Mucosa of stomach (tissue), 1 donor: ENCODE measurements around the gene B3GALT4.

ENCODE experiments used
- H3K27me3 ChIP-seq: one replicate; pipeline ENCODE4 v1.7.0; 2013; ENCODE audit warnings: mild to moderate bottlenecking, low read length; ENCODE audit not compliant: control insufficient read depth, insufficient read depth
- H3K36me3 ChIP-seq: one replicate; pipeline ENCODE4 v1.7.0; 2013; ENCODE audit warnings: low read length; ENCODE audit not compliant: control insufficient read depth, insufficient read depth
- H3K4me1 ChIP-seq: one replicate; pipeline ENCODE4 v1.7.0; 2013; ENCODE audit warnings: mild to moderate bottlenecking, low read length; ENCODE audit not compliant: control insufficient read depth, insufficient read depth
- H3K4me3 ChIP-seq: one replicate; pipeline ENCODE4 v1.7.0; 2013; ENCODE audit warnings: low read length
- H3K9ac ChIP-seq: one replicate; pipeline ENCODE4 v1.7.0; 2013; ENCODE audit warnings: mild to moderate bottlenecking, low read length, moderate library complexity
- H3K9me3 ChIP-seq: one replicate; pipeline ENCODE4 v1.7.0; 2013; ENCODE audit warnings: mild to moderate bottlenecking, low read length, moderate library complexity; ENCODE audit not compliant: control insufficient read depth
- donor health status: Pancreatic carcinoma.

Gene B3GALT4

GRCh38 chr6:33297956-33298772 lies 21.2 kb downstream of the B3GALT4 start:
- H3K4me1 ChIP-seq: peaks cover 8% of the 10 kb centered on the region
- H3K36me3 ChIP-seq: peaks cover 7% of the 10 kb centered on the region
- H3K27me3 ChIP-seq: no peaks in the 10 kb centered on the region

DNA sequence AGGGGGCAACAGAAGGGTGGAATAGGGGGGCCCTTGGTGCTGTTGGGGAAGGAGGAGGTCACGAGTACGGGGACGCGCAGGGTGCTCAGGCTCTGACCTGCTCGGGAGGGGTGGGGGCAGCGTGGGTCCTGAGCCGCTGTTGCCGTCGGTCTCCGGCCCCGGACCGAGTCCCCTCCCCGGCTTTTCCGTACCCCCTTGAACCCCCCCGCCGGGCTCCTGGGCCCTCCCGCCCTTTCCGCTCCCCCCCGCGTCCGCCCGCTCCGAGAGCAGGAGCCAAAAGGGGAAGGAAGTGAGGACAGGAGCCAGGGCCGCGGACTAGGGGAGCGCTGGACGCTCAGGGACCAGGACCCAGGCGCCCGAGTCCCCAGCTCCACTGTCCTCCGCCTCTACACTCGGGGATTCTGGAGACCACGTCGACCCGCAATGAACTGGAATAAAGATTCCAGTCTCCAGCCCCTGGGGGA lies 21.9 kb downstream of the B3GALT4 start, which contains the start of gene RGL2:
Gene RGL2, minus strand, starts transcription at position 170 of the 464 bp plus-strand sequence. CDS start 332 bp downstream, outside the sequence.
- Histone ChIP-seq H3K27me3 (no peaks in the 10 kb centered on the region), H3K4me1 (peaks cover 8% of the 10 kb centered on the region), H3K9ac (peak within 1 kb of the TSS; percentile 95), H3K36me3 (peaks cover 7% of the 10 kb centered on the region), H3K4me3 (peak within 1 kb of the TSS; percentile 81), H3K9me3 (no peaks in the 10 kb centered on the region)

More at GRCh38 chr6:33297956-33298772, 21.2 kb downstream of the B3GALT4 start:
- Histone ChIP-seq H3K9me3 (no peaks in the 10 kb centered on the region), H3K4me3 (peak overlapping the region; percentile 50), H3K9ac (peak overlapping the region; percentile 95)

DNA sequence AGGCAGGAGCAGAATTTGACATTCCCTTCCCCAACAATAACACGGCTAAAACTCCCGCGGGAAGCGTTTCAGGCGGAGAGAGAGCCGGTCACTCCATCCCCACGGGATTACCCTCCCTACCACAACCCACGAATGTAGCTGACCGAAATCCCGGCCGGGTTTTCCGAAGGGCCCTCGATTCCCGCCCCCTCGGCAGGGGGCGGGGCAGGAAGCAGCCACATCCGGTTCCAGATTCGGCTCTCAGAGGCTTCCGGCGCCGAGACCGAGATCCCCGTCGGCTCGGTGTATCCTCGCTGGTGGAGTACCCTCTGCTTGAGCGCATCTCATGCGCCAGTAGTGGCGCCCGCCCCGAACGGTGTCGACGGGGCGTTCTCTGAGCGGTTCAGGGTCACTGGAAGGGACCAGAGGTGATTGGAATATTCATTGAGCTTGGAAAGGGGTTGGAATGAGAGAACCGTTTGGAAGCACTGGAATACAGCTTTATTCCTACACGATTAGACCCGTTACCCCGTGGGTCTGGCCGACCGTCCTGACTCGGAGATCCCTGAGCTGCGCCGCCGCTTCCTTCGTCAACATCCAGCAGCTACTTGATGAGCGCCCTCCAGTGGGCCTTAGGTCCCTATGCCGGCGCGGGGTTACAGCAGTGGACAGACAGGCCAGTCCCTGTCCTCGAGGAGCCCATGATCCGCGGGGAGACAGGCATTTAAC lies 22.5 kb downstream of the B3GALT4 start:
- Histone ChIP-seq H3K4me3 (peak overlapping the region; percentile 81), H3K9ac (peak overlapping the region; percentile 95), H3K27me3 (no peaks in the 10 kb centered on the region), H3K9me3 (no peaks in the 10 kb centered on the region), H3K36me3 (peaks cover 7% of the 10 kb centered on the region), H3K4me1 (peaks cover 8% of the 10 kb centered on the region)

DNA sequence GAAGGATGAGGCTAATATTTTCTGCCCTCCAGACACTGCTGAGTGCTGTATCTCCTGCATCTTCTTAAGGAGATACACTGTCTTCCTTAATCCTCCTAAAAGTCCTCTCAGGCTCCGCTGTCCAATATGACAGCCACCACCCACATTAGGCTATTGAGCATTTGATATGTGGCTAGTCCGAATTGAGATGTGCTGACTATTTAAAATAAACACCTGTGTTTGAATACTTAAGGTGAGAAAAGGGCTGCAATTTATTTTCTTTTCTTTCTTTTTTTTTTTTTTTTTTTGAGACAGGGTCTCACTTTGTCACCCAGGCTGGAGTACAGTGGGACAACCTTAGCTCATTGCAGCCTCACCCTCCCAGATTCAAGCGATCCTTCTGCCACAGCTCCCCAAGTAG lies 25.0 kb downstream of the B3GALT4 start:
- Histone ChIP-seq H3K36me3 (peaks cover 6% of the 10 kb centered on the region), H3K9me3 (no peaks in the 10 kb centered on the region), H3K27me3 (no peaks in the 10 kb centered on the region), H3K9ac (no peak overlapping the region), H3K4me3 (no peak overlapping the region), H3K4me1 (peaks cover 8% of the 10 kb centered on the region)

DNA sequence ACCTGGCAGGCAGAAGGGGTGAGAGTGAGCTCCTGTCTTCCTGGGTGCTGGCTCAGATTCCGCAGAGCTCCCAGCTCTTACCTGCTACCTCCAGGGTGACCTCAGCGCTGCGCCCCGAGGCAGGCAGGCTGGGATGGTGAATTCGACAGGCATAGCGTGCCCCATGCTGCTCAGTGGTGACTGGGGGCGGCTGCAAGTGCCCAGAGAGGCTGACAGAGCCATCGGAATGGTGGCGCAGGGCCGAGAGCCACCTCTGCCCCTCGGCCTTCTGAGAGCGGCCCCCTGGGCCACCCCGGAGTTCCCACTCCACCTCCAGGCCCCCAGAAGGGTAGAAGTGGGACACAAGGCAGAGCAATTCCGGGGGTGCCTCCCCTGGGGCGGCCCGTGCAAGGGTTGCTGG lies 27.3 kb downstream of the B3GALT4 start:
- H3K9ac ChIP-seq: no peak overlapping the region
- no peak overlapping the region for H3K4me3 ChIP-seq
- H3K4me1 ChIP-seq: no peaks in the 10 kb centered on the region
- H3K27me3 ChIP-seq: no peaks in the 10 kb centered on the region
- peaks cover 6% of the 10 kb centered on the region for H3K36me3 ChIP-seq
- no peaks in the 10 kb centered on the region for H3K9me3 ChIP-seq

- Histone ChIP-seq H3K36me3 (peaks cover 6% of the 10 kb centered on the region), H3K9ac (no peak overlapping the region), H3K4me1 (no peaks in the 10 kb centered on the region)
These were observed 28.1 kb downstream of the B3GALT4 start for GRCh38 chr6:33305052-33305451.

DNA sequence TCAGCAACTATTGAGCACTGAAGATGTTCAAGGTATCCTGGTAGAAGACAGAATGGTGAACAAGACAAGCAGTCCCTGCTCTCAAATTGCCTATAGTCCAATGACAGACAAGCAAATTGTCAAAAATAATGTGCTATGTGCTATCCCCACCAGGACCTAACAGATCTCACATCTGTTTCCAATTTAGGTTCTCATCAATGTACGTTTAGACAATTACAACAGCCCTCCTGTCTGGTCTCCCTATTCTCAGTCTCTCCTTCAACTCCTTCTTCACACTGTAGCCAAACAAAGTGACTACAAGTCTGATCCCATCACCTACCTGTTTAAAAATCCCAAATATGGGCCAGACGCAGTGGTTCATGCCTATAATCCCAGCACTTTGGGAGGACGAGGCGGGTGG lies 29.4 kb downstream of the B3GALT4 start:
- Histone ChIP-seq H3K36me3 (peaks cover 6% of the 10 kb centered on the region), H3K4me1 (no peaks in the 10 kb centered on the region), H3K9me3 (no peaks in the 10 kb centered on the region), H3K27me3 (no peaks in the 10 kb centered on the region), H3K4me3 (no peak overlapping the region), H3K9ac (no peak overlapping the region)

More at GRCh38 chr6:33305052-33305451, 28.1 kb downstream of the B3GALT4 start:
- Histone ChIP-seq H3K27me3 (no peaks in the 10 kb centered on the region), H3K9me3 (no peaks in the 10 kb centered on the region), H3K4me3 (no peak overlapping the region)

GRCh38 chr6:33312361-33313104 lies 35.6 kb downstream of the B3GALT4 start:
- Histone ChIP-seq H3K9me3 (no peaks in the 10 kb centered on the region), H3K27me3 (no peaks in the 10 kb centered on the region), H3K9ac (peak overlapping the region; percentile 94), H3K4me3 (peak overlapping the region; percentile 96), H3K36me3 (no peaks in the 10 kb centered on the region), H3K4me1 (peaks cover 28% of the 10 kb centered on the region)

GRCh38 chr6:33313105-33313708 lies 36.3 kb downstream of the B3GALT4 start:
- H3K4me3 ChIP-seq: peak overlapping the region; percentile 96
- H3K27me3 ChIP-seq: no peaks in the 10 kb centered on the region
- H3K9me3 ChIP-seq: no peaks in the 10 kb centered on the region
- H3K36me3 ChIP-seq: no peaks in the 10 kb centered on the region
- peaks cover 29% of the 10 kb centered on the region for H3K4me1 ChIP-seq
- peak overlapping the region; percentile 94 for H3K9ac ChIP-seq

GRCh38 chr6:33313709-33314514 lies 37.0 kb downstream of the B3GALT4 start, which contains the start of gene TAPBP:
TSS of gene TAPBP (minus strand) at chr6:33314078. CDS start at chr6:33314041, 37 bp downstream.
- H3K36me3 ChIP-seq: peaks cover 4% of the 10 kb centered on the region

GRCh38 chr6:33314515-33314942 lies 37.6 kb downstream of the B3GALT4 start:
- Histone ChIP-seq H3K4me1 (peaks cover 37% of the 10 kb centered on the region), H3K9me3 (no peaks in the 10 kb centered on the region), H3K36me3 (peaks cover 10% of the 10 kb centered on the region), H3K27me3 (no peaks in the 10 kb centered on the region), H3K9ac (peak overlapping the region; percentile 94), H3K4me3 (peak overlapping the region; percentile 96)

More at GRCh38 chr6:33313709-33314514, 37.0 kb downstream of the B3GALT4 start, which contains the start of gene TAPBP:
- no peaks in the 10 kb centered on the region for H3K9me3 ChIP-seq
- peak within 1 kb of the TSS; percentile 94 for H3K9ac ChIP-seq
- no peaks in the 10 kb centered on the region for H3K27me3 ChIP-seq
- peak within 1 kb of the TSS; percentile 96 for H3K4me3 ChIP-seq
- peaks cover 36% of the 10 kb centered on the region for H3K4me1 ChIP-seq
